Measurements from ENCODE around the gene PDZD2.

GRCh38 chr5:32042551-32042961, 403.6 kb downstream of the PDZD2 start:
- no peak for TF ChIP-seq CTCF (IDR thresholded peaks at IDR 0.05)
- no peak for TF ChIP-seq POLR2A (IDR thresholded peaks at IDR 0.05)
